RPMI7951 (cell line): ENCODE measurements around the gene AGBL1. TPM values are rescaled to one million over a fixed set of nuclear protein-coding genes. Genes with fewer than 3 reads are reported as not detected.

Experiments
- DNase-seq: peaks from one replicate; pipeline ENCODE4 v3.0.0-alpha.2; 2012; ENCODE audit warnings: low read depth
- total RNA-seq: library from RNA; depleted of rRNA; stranded (reverse); fragments of >200 nt; shearing (Covaris generic); gene quantifications from 2 replicates; pipeline ENCODE4 v1.2.3, GENCODE V29; 2014

The AGBL1 gene
- total RNA-seq, 1 experiment from 2014 or later: not detected

DNA sequence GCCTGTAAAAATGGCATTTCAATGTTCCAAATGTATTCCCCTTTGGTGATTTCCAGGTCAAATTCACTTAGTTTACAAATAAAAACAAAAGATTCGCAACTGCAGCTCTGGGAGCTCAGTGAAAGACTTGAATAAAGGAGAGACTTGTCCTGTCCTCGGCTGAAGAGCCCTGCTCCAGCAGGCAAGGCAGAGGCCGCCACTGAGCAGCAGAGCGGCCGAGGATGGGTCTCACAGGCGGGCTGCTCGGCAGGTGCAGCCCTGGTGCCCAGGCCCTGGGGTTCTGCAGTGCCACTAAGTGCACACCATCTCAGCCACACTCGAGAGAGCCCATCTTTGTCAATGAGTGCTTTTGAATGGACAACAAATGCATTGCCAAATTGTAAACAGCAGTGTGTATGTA, 856.2 kb downstream of the AGBL1 start:
- no peak for DNase-seq

GRCh38 chr15:86942285-86942684, 862.6 kb downstream of the AGBL1 start:
- DNase-seq: no peak

DNA sequence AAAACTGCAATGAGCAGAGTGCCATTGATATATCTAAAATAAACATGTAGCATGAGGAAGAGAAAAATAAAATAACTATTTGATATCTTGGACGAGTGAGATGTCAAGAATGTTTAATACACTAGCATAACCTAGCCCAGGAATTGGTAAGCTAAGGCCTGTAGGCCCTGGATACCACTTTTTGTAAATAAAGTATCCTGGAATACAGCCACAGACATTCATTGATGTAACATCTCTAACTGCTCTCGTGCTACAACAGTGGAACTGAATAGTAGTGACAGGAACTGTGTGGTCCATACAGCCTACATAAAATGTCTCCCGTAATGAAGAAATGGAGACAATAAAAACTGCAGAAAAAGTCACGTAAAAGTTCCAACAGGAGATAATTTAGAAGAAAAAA, 869.0 kb downstream of the AGBL1 start:
- no peak for DNase-seq

- DNase-seq: no peak
These were observed 879.6 kb downstream of the AGBL1 start for GRCh38 chr15:86959254-86959653.

DNA sequence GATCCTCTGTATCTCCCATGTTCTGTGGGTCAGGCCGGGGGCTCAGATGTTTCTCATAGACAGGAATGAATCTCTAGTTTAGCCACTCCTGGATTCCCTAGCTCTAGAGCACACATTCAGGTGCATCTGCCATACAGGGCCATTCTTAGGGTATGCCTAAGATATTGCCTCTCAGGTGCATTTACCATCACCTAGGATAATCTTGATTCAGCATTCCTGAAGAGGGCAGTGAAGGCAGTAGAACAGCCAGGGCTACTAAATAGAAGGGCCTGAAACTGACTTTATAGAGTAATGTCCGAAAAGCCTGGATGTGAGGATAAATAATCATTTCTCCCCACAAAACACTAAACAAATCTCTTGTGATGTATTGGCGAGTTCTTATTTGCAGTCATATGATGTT, 882.0 kb downstream of the AGBL1 start:
- no peak for DNase-seq

DNA sequence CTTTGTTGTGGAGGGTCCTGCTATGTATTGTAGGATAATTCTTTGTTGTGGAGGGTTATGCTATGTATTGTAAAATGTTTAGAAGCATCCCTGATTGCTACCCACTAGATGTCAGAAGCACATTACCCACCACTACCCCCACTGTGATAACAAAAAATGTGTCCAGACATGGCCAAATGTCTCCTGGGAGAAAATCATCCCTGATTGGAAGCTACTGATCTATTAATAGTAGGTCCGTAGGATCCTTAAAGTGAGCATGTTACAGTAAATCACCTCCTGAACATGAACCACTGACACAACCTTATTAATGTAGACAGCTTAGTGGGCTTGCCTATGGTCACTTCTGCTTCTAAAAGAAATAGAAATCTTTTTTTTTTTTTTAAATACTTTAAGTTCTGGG, 884.6 kb downstream of the AGBL1 start:
- no peak for DNase-seq

DNA sequence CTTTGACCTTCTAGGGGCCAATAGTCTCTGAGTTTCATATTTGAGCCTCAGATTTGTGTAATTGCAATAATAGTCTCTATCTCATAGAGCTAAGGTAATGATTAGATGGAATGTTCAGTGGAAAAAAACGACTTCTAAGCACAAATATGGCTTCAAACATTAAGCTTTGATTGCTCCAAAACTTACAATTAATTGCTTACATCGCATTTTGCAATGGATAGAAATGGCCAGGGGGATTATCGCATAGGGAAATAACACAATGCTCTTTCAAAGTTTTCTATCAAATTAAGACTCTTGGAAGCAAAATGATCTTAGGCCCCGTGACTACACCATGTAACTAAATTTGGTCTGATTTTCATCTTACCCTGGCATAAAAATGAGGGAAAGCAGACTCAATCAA, 888.6 kb downstream of the AGBL1 start:
- DNase-seq: no peak

GRCh38 chr15:86969364-86969763, 889.7 kb downstream of the AGBL1 start:
- no peak for DNase-seq

- no peak for DNase-seq
These were observed 893.7 kb downstream of the AGBL1 start for GRCh38 chr15:86973284-86973844.

DNA sequence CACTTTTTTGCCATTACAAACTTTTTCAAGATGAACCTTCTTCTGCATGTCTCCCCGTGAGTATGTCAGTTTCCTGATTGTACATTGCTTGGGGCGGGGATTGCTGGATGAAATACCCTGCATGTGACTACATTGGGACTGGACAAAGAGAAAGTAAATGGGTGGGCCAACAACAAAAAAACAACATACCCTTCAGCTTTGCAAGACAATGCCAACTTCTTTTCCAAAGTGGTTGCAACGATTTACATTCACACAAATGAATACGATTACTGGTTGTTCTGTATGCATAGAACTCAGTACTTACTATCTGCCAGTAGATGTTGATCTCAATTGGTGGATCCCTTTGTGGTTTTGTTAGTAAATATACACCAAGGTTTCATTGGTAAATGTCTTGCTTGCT, 908.4 kb downstream of the AGBL1 start:
- no peak for DNase-seq

- peak; percentile 93 for DNase-seq
These were observed 942.1 kb downstream of the AGBL1 start for GRCh38 chr15:87021751-87022150.

- peak; percentile 55 for DNase-seq
These were observed 952.0 kb downstream of the AGBL1 start for GRCh38 chr15:87031540-87032230.

GRCh38 chr15:87032295-87032694, 952.6 kb downstream of the AGBL1 start:
- DNase-seq: peak; percentile 66

GRCh38 chr15:87033056-87033455, 953.4 kb downstream of the AGBL1 start:
- DNase-seq: peak; percentile 68

- DNase-seq: no peak
These were observed 955.2 kb downstream of the AGBL1 start for GRCh38 chr15:87034886-87035285.

DNA sequence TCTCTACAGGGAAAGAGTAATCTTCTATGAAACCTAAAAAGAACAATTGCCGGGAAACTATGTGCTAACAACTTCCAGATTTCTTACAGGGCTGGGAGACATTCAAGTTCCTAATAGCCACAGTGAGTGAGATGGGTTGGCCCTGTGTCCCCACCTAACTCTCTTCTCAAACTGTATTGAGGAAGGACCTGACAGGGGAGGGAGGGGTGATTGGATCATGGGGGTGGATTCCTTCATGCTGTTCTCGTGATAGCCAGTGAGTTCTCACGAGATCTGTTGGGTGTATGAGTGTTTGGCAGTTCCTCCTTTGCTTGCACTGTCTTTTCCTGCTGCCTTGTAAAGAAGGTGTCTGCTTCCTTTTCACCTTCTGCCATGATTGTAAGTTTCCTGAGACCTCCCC, 958.7 kb downstream of the AGBL1 start:
- peak; percentile 84 for DNase-seq

DNA sequence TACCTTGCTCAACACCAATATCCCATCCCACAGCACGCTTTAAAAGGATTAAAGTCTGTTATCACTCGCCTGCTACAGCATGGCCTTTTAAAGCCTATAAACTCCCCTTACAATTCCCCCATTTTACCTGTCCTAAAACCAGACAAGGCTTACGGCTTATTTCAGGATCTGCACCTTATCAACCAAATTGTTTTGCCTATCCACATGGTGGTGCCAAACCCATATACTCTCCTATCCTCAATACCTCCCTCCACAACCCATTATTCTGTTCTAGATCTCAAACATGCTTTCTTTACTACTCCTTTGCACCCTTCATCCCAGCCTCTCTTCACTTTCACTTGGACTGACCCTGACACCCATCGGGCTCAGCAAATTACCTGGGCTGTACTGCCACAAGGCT, 962.9 kb downstream of the AGBL1 start:
- peak; percentile 29 for DNase-seq

GRCh38 chr15:87045746-87046145, 966.1 kb downstream of the AGBL1 start:
- peak; percentile 53 for DNase-seq

DNA sequence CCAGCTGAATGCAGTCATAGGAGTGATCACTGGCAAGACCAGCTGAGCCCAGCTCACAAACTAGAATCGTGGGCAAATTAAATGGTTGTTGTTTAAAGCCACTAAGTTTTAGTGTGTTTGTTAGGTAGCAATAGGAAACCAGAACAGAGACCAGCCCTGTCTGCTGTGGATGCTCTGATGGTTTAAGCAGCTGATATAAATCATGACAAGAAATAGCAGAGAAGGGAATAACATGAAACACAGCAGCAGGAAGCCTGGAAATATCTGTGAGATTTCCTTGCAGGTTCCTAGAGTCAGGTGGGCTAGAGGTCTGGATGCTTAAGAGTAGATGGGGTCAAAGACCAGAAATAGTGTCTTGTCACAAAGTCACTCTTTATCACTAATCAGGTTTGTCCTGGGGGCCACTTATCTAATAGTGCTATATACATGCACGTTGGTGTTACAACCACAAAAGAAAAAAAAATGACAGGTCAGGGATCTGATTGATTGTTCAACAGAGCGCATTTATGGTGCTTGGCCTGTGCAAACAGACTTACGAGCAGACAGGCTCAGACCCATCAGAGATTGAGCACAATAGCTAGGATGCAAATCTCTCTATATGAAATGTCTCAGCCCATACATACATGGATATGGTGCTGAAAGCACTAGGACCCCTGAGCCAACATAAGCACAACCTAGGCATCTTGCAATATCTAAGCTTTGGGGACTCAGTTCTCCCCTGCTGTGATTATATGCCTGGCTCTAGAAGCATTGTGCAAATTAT, 967.7 kb downstream of the AGBL1 start:
- DNase-seq: no peak
